GM18873 (cell line): ENCODE measurements around the gene ZIC1.

ENCODE experiments used
- ATAC-seq: cut with Tn5 transposase; IDR thresholded peaks from one replicate; pipeline ENCODE4 v1.9.1; 2021; ENCODE audit warnings: mild to moderate bottlenecking, moderate library complexity, moderate number of reproducible peaks; ENCODE audit not compliant: unreplicated experiment, low FRiP score

The ZIC1 gene

GRCh38 chr3:147407498-147408187 lies 1.5 kb upstream of the ZIC1 start:
- no peak for ATAC-seq

- ATAC-seq: no peak
Observed at GRCh38 chr3:147408188-147409100, 721 bp upstream of the ZIC1 start.

DNA sequence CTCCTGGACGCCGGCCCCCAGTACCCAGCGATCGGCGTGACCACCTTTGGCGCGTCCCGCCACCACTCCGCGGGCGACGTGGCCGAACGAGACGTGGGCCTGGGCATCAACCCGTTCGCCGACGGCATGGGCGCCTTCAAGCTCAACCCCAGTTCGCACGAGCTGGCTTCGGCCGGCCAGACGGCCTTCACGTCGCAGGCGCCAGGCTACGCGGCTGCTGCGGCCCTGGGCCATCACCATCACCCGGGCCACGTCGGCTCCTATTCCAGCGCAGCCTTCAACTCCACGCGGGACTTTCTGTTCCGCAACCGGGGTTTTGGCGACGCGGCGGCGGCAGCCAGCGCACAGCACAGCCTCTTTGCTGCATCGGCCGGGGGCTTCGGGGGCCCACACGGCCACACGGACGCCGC lies 956 bp downstream of the ZIC1 start:
- ATAC-seq: no peak

DNA sequence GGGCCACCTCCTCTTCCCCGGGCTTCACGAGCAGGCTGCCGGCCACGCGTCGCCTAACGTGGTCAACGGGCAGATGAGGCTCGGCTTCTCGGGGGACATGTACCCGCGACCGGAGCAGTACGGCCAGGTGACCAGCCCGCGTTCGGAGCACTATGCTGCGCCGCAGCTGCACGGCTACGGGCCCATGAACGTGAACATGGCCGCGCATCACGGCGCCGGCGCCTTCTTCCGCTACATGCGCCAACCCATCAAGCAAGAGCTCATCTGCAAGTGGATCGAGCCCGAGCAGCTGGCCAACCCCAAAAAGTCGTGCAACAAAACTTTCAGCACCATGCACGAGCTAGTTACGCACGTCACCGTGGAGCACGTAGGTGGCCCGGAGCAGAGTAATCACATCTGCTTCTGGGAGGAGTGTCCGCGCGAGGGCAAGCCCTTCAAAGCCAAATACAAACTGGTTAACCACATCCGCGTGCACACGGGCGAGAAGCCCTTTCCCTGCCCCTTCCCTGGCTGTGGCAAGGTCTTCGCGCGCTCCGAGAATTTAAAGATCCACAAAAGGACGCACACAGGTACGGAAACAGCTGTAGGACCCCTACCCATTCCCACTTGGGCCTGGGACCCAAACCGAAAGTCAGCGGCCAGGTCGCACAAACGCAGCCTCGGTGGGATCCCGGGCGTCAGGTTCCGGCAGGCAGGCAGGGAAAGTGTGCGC lies 1.5 kb downstream of the ZIC1 start:
- no peak for ATAC-seq

DNA sequence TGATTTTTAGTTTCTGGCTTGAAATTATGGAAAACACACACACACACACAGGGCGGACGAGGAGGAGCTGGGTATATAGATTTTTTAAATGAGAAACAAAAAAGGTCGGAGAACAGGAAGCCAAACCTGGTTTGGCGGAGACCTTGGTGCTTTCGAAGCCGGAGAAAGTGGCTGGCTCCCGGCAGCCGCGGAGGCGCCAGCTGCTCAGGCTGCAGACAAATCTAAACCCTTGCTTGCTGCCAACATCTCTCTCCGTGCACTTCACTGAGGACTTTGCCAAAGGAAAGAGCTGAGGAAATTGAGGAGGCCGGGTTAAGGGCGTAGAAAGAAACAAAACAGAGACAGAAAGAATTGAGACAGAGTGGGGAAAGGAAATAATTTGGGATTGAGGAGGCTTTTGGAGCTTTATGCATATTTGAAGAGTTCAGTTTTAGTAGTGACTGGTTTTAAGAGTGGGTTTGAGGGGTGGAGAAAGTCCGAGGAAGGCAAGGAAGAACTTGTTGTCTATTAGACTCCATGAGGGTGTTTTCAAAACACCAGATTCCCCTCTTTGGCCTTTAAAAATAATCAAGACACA lies 2.2 kb downstream of the ZIC1 start:
- ATAC-seq: no peak

- ATAC-seq: no peak
Observed at GRCh38 chr3:147411815-147412241, 2.7 kb downstream of the ZIC1 start.

GRCh38 chr3:147412261-147412916 lies 3.2 kb downstream of the ZIC1 start:
- no peak for ATAC-seq

DNA sequence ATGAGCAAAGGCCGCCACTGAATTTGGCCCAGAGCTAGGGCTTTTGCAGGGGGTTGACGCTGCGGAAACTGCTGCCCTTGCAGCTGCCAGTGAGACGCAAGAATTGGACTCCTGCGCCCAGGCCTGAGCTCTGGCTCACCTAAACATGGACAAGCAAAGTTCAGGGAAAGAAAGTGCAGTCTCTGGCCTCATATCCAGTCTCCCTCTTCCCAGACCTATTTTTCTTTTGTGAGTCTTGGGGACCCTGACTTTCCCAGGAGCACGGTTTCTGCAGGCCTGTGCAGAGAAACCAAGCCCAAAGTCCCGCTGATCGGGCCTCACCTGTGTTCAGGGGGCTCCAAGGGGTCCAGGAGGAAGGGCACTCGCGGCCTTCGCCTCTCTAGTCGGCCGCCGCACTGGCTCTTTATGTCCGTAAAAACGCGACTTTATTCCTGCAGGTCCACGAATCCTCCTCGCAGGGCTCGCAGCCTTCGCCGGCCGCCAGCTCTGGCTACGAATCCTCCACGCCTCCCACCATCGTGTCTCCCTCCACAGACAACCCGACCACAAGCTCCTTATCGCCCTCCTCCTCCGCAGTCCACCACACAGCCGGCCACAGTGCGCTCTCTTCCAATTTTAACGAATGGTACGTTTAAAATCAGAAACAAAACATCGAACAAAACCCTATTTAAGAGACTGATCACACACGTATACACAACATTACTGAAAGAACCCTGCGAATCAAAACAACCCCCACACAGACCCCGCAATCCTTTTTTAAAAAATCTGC lies 3.9 kb downstream of the ZIC1 start:
- no peak for ATAC-seq

GRCh38 chr3:147413686-147414389 lies 4.7 kb downstream of the ZIC1 start:
- ATAC-seq: no peak

DNA sequence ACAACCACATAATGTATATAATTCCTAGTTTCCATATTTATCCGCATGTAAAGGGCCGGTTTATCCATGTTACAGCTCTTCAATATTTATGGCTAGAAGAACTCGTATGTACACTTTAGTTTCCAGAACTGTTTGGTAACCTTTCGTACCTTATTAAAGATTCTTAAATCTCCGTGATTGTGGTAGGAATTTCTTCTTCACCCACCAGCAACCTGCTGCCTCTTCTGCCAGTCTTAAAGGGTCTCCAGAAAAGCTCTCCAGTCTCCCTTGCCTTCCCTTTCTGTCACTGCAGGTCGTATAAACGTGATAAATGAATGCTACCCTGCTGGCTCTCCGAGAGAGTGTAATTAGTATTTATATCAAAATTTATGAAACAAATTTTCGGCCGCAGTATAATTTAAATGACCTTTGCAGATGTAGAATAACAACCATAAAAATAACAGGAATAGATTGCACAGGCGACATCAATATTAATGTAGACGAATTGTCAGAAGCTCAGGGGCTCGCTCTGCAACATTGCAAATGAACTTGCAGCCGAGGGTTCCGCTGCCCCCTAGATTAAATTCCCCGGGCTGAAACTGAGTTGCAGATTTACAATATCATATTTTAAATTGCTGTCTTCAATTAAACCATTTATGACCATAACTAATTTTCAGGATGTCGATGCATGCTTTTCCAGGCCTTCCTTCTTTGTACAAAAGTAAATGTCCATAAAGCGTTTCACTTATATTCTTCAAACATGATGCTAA lies 5.4 kb downstream of the ZIC1 start:
- ATAC-seq: no peak

DNA sequence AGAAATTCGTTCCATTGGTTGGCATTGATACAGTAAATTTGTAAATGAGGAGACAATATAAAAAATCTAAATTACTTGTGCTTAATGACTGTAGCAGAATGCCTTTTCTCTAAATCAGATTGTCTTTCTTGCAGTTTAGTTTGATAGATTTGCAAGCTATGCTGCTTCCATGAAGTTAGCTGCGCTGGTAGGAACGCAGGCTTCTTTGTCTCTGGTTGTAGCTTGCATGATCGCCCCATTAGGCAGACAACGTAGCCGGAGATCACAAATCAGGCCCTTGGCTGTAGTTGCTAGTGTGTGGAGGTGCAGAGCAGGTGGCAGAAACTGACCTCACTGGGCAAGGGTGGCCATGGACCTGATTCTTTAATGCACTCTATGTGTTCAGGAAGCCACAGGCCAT lies 6.1 kb downstream of the ZIC1 start:
- no peak for ATAC-seq

DNA sequence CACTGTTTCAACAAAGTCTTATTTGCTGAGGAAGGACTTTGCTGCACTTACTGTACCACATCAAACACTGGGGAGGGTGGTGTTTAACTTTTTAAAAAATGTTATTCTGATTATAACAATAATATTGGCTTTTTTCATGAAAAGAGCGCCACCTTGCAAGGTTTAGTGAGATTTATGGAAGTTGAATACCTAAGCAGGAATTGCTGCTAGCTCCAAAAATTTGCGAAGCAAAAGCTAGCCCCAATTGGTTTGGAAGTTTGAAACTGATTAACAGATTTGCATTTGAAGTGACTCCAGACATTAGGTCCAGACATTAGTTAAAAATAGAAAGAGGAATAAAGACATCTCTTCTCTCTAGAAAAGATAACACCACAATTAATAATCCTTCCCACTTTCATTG lies 6.7 kb downstream of the ZIC1 start:
- no peak for ATAC-seq

- no peak for ATAC-seq
Observed at GRCh38 chr3:147416931-147417330, 7.8 kb downstream of the ZIC1 start.

DNA sequence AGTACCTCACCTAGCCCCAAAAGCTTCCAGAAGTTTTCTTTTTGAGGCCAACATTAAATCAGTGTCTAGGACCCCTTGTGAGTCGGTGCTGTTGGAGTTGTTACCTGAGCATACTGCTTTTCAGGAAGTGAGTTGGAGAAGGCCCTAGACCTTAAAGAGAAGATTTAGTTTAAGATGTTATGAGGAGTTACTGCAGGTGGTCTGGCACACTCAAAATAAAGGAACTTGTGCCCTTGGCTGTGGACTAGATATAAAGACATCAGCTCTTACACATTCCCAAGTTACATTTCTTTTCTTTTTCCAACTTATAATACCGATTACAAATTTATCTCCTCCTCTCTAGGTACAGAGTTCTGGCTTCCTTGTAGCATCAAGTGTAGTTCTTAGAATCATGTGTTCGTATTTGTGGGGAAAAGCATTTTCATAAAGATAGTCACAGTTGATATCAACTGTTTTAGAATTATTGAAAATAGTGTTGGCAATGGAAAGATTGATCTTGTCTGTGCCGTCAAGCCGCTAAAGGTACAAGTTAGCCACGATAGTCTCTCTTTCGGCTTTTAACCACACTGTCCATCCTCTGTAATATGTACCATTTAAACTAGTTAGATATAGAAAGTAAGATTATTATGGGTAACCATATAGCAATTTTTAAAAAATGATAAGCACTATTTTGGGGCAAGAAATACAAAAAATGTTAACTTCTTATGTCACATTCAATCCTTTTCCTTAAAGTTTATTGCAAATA lies 8.6 kb downstream of the ZIC1 start:
- no peak for ATAC-seq

DNA sequence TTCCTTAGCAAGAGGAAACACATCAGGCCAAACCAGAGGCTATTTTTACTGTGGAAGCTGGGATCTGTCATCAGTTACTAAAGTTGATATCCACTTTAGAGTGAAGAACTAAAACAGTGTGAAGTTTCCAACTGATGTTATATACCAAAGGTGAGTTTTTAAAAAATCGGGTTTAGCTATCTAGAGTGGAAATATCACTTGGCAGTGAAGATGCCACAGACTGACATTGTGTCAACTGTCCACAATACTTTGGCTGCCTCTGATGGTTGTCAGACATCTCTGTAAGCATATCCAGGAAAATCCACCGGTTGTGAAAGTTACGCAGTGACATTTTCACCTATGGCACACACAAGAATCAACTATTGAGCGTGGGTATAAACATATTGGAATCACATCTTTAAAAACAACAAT lies 9.2 kb downstream of the ZIC1 start:
- no peak for ATAC-seq

- no peak for ATAC-seq
Observed at GRCh38 chr3:147418808-147419701, 9.9 kb downstream of the ZIC1 start.
